ENCODE measurements around the gene GRK5.

Gene GRK5

DNA sequence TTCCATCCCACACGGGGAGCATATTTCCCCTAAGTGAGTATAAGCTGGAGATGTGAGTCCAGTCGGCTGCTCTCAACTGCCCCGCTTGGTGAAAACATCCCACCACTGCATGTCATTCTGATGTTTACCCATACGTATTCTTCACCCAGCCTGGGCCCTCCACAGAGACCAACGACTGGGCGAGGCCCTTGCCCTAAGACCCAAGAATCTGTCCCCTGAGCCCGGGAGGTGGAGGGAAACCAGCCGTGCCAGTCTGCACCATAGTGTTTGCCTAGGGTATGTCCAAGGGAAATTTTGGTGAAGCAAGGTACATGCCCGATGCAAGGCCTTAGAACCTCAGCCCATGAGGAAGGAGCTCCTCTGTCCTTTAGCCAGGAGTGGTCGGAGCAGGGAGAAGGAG is 267.2 kb downstream of the GRK5 start:
- H3K4me3 ChIP-seq (ENCODE audit: low read length, poor library complexity, severe bottlenecking), result no peak overlapping the region
- no peaks in the 10 kb centered on the region for H3K27me3 ChIP-seq (ENCODE audit: insufficient read depth, low read length, poor library complexity, severe bottlenecking)
- no peak overlapping the region for H3K9ac ChIP-seq (ENCODE audit: low read depth, low read length, poor library complexity, severe bottlenecking)
- peaks cover 21% of the 10 kb centered on the region for H3K4me1 ChIP-seq (ENCODE audit: insufficient read depth, low read length, poor library complexity, severe bottlenecking)
- no peaks in the 10 kb centered on the region for H3K9me2 ChIP-seq (replicated peaks; ENCODE audit: low read depth, low read length)
- no peaks in the 10 kb centered on the region for H4K20me1 ChIP-seq (ENCODE audit: insufficient read depth, low read length, poor library complexity, severe bottlenecking)
- TF ChIP-seq, protein P1, sequence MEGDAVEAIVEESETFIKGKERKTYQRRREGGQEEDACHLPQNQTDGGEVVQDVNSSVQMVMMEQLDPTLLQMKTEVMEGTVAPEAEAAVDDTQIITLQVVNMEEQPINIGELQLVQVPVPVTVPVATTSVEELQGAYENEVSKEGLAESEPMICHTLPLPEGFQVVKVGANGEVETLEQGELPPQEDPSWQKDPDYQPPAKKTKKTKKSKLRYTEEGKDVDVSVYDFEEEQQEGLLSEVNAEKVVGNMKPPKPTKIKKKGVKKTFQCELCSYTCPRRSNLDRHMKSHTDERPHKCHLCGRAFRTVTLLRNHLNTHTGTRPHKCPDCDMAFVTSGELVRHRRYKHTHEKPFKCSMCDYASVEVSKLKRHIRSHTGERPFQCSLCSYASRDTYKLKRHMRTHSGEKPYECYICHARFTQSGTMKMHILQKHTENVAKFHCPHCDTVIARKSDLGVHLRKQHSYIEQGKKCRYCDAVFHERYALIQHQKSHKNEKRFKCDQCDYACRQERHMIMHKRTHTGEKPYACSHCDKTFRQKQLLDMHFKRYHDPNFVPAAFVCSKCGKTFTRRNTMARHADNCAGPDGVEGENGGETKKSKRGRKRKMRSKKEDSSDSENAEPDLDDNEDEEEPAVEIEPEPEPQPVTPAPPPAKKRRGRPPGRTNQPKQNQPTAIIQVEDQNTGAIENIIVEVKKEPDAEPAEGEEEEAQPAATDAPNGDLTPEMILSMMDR (conservative IDR thresholded peaks at IDR 0.05; ENCODE audit: low read length), result no peak
- TF ChIP-seq EZH2phosphoT487 (IDR thresholded peaks at IDR 0.05; ENCODE audit: borderline replicate concordance), result no peak
- H3K9me3 ChIP-seq (ENCODE audit: insufficient read depth, low read depth, low read length), result no peaks in the 10 kb centered on the region; the same call in 1 of the 2 replicates
- no peaks in the 10 kb centered on the region for H3F3A ChIP-seq (ENCODE audit: low read depth)
- H3K4me2 ChIP-seq (ENCODE audit: low read depth, low read length, poor library complexity, severe bottlenecking), result no peak overlapping the region
- H3K36me3 ChIP-seq (ENCODE audit: insufficient read depth, low read length), result no peaks in the 10 kb centered on the region
- no peaks in the 10 kb centered on the region for H3K79me2 ChIP-seq (ENCODE audit: insufficient read depth, low read length)
- H2AFZ ChIP-seq (ENCODE audit: low read length), result no peak overlapping the region

DNA sequence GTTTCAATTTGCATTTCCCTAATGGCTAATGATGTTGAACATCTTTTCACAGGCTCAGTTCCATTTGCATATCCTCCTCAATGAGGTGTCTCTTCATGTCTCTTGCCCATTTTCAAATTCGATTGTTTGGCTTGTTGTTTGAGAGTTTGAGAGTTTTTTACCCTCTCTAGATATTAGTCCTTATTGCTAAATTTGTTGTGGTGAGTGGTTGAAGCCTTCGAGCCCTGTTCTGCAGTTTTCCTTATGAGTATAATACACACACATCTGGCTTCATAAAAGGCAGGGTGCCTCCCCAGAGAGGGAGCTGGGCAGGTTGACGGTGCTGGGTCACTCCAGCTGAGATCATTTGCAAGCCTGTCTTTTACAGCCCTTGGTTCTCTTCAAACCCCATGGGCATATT is 270.1 kb downstream of the GRK5 start:
- Histone ChIP-seq H3K4me3 (ENCODE audit: low read length, poor library complexity, severe bottlenecking) (no peak overlapping the region), H3K79me2 (ENCODE audit: insufficient read depth, low read length) (no peaks in the 10 kb centered on the region), H3K4me1 (ENCODE audit: insufficient read depth, low read length, poor library complexity, severe bottlenecking) (peaks cover 21% of the 10 kb centered on the region), H2AFZ (ENCODE audit: low read length) (no peak overlapping the region), H3K4me2 (ENCODE audit: low read depth, low read length, poor library complexity, severe bottlenecking) (peak overlapping the region; percentile 30), H3K9me2 (replicated peaks; ENCODE audit: low read depth, low read length) (no peaks in the 10 kb centered on the region), H3K9me3 (ENCODE audit: insufficient read depth, low read depth, low read length) (no peaks in the 10 kb centered on the region; the same call in 1 of the 2 replicates), H3K36me3 (ENCODE audit: insufficient read depth, low read length) (no peaks in the 10 kb centered on the region), H3F3A (ENCODE audit: low read depth) (no peaks in the 10 kb centered on the region), H3K9ac (ENCODE audit: low read depth, low read length, poor library complexity, severe bottlenecking) (peak overlapping the region; percentile 13), H3K27me3 (ENCODE audit: insufficient read depth, low read length, poor library complexity, severe bottlenecking) (no peaks in the 10 kb centered on the region), H4K20me1 (ENCODE audit: insufficient read depth, low read length, poor library complexity, severe bottlenecking) (no peaks in the 10 kb centered on the region)
- TF ChIP-seq, protein P1 (conservative IDR thresholded peaks at IDR 0.05; ENCODE audit: low read length), result no peak
- TF ChIP-seq EZH2phosphoT487 (IDR thresholded peaks at IDR 0.05; ENCODE audit: borderline replicate concordance), result no peak

DNA sequence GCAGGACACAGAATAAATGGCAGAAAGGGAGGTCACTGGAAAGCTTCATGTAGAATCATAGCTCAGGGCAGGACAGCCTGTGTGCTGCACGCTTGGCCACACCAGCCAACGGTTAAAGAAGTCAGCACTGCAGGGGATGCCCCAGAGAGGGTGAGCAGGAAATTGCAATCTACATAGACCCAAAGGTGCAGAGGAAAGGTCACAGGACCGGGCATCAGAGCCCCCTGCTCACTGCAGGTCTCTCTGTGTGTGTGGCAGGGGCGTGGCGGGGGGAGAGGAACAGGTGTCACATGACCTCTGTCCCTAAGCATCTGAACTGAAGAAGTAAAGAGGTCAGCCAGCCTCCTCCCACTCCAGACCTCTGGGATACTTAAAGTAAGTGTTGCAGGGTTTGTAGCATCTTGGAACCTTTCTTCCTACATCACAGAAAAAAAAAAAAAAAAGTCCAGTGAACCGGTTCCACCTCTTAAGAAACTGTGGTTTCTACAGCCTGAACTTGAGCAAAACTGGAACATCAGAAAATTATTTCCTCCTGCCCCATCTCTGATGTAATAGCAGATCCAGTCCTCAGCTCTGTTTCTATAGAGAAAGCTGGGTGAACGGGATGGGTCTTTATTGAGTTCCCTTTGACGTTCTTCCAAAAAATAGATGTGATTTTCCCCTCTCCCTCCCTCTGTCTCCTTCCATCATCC is 270.9 kb downstream of the GRK5 start:
- Histone ChIP-seq H3F3A (ENCODE audit: low read depth) (no peaks in the 10 kb centered on the region), H3K27me3 (ENCODE audit: insufficient read depth, low read length, poor library complexity, severe bottlenecking) (no peaks in the 10 kb centered on the region), H4K20me1 (ENCODE audit: insufficient read depth, low read length, poor library complexity, severe bottlenecking) (no peaks in the 10 kb centered on the region), H3K4me1 (ENCODE audit: insufficient read depth, low read length, poor library complexity, severe bottlenecking) (peaks cover 21% of the 10 kb centered on the region), H3K36me3 (ENCODE audit: insufficient read depth, low read length) (no peaks in the 10 kb centered on the region), H3K9ac (ENCODE audit: low read depth, low read length, poor library complexity, severe bottlenecking) (peak overlapping the region; percentile 13), H3K9me2 (replicated peaks; ENCODE audit: low read depth, low read length) (no peaks in the 10 kb centered on the region), H3K4me3 (ENCODE audit: low read length, poor library complexity, severe bottlenecking) (no peak overlapping the region), H3K79me2 (ENCODE audit: insufficient read depth, low read length) (no peaks in the 10 kb centered on the region), H2AFZ (ENCODE audit: low read length) (no peak overlapping the region), H3K4me2 (ENCODE audit: low read depth, low read length, poor library complexity, severe bottlenecking) (peak overlapping the region; percentile 30), H3K9me3 (ENCODE audit: insufficient read depth, low read depth, low read length) (no peaks in the 10 kb centered on the region; the same call in 1 of the 2 replicates)
- TF ChIP-seq EZH2phosphoT487 (IDR thresholded peaks at IDR 0.05; ENCODE audit: borderline replicate concordance), result no peak
- TF ChIP-seq, protein P1 (conservative IDR thresholded peaks at IDR 0.05; ENCODE audit: low read length), result no peak

All from Loucy (cell line).